HEK293 (cell line): Measurements from ENCODE around the gene GRM4.

ENCODE experiments used
- HOXD13 ChIP-seq: sonication (generic); formaldehyde crosslinking; IDR thresholded peaks from 2 replicates; pipeline ENCODE4 v1.8.0; 2022; ENCODE audit warnings: missing genetic modification reagents, borderline replicate concordance
- YY1 ChIP-seq: fragments of 450-650 bp; formaldehyde crosslinking; IDR thresholded peaks from 2 replicates; pipeline ENCODE4 v1.5.1; 2018; ENCODE audit warnings: missing biosample characterization, missing genetic modification characterization
- ZNF274 ChIP-seq, 2 experiments: fragments of 200-500 bp in 1 of 2; fragments of 450-650 bp in 1 of 2; sonication (Bioruptor generic) in 1 of 2; formaldehyde crosslinking in 1 of 2; IDR thresholded peaks; 2 replicates each; pipeline versions ENCODE4 v1.5.1 to v1.6.1; 2014 to 2016; ENCODE audit warnings: borderline replicate concordance in 1 of 2, inconsistent platforms in 1 of 2, low read length in 1 of 2, missing biosample characterization in 1 of 2, missing genetic modification characterization in 1 of 2
- ZNF404 ChIP-seq: fragments of 450-650 bp; formaldehyde crosslinking; IDR thresholded peaks from 2 replicates; pipeline ENCODE4 v1.5.1; 2017; ENCODE audit warnings: missing biosample characterization, missing genetic modification characterization
- ZNF433 ChIP-seq: fragments of 450-650 bp; formaldehyde crosslinking; IDR thresholded peaks from 2 replicates; pipeline ENCODE4 v1.5.1; 2016; ENCODE audit warnings: missing biosample characterization, missing genetic modification characterization, low read depth
- ZNF521 ChIP-seq: fragments of 450-650 bp; formaldehyde crosslinking; IDR thresholded peaks from 2 replicates; pipeline ENCODE4 v1.5.1; 2017; ENCODE audit warnings: missing biosample characterization, mild to moderate bottlenecking, missing genetic modification characterization
- ZNF561 ChIP-seq: fragments of 450-650 bp; IDR thresholded peaks from 2 replicates; pipeline ENCODE4 v1.5.1; 2018; ENCODE audit warnings: missing biosample characterization, missing genetic modification characterization, borderline replicate concordance
- TF ChIP-seq, protein P1 (sequence below): fragments of 450-650 bp; formaldehyde crosslinking; IDR thresholded peaks from 2 replicates; pipeline ENCODE4 v1.5.0; 2017; ENCODE audit warnings: missing biosample characterization, missing genetic modification characterization, borderline replicate concordance
- TF ChIP-seq, protein P2 (sequence below): fragments of 450-650 bp; formaldehyde crosslinking; optimal IDR thresholded peaks from 2 replicates; pipeline ENCODE3; 2016; ENCODE audit warnings: missing biosample characterization, mild to moderate bottlenecking, missing genetic modification characterization
- TF ChIP-seq, protein P3 (sequence below): fragments of 450-650 bp; formaldehyde crosslinking; IDR thresholded peaks from 2 replicates; pipeline ENCODE4 v1.5.1; 2016; ENCODE audit warnings: missing biosample characterization, missing genetic modification characterization
- TF ChIP-seq, protein P4 (sequence below): IDR thresholded peaks from 2 replicates; pipeline ENCODE4 v1.6.1; 2011; ENCODE audit warnings: mild to moderate bottlenecking, low read depth, low read length, borderline replicate concordance
- TF ChIP-seq, protein P5 (sequence below): fragments of 450-650 bp; formaldehyde crosslinking; IDR thresholded peaks from 2 replicates; pipeline ENCODE4 v1.5.1; 2016; ENCODE audit warnings: missing biosample characterization, missing genetic modification characterization
- TF ChIP-seq, protein P6 (sequence below): fragments of 450-650 bp; formaldehyde crosslinking; IDR thresholded peaks from 2 replicates; pipeline ENCODE4 v1.5.1; 2016; ENCODE audit warnings: missing biosample characterization, missing genetic modification characterization, low read depth

DNA sequence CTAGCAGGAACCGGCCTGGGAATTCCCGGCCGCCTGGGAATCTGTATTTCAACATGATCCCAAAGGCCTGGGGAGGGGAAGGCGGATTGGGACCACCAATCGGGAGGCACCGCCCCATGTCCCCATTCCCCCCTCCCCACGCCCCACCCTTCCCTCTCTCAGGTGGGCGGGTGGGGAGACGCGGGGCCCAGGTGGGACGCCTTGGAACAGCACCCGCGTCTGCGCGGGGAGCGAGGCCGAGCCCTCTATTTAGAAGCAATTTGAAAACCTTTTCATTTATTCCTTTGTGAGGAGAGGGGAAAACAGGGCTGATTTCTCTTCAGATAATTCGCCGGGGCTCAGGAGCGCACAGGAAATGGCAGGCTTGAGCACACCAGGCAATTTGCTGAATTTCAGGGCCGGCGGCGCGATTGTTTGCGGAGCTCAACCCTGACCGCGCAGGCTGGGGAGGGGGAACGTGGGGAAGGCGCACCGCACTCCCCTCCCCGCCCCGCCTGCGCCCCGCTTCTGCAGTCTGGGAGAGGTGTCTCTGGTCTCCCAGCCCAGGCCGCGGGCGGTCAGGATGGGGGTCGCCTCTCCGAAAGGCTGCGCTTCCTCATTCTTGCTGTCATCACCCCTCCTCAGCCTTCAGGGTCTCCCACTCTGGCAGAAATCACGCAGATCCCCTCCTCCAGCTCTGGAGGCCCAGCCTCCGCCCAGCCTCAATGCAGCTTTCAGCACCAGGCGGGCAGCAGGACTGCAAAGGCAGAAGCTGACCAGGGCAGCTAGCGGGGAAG is 170.0 kb downstream of the GRM4 start:
- TF ChIP-seq YY1 (tag by site-specific recombination) (no peak), ZNF561 (no peak), ZNF433 (tag by site-specific recombination) (no peak), ZNF521 (no peak), ZNF274 (IDR thresholded peaks at IDR 0.05; ENCODE audit: low read length) (no peak), ZNF274 (tag by site-specific recombination; IDR thresholded peaks at IDR 0.05; ENCODE audit: borderline replicate concordance) (no peak), HOXD13 (CRISPR knock-in tag) (no peak), ZNF404 (tag by site-specific recombination) (no peak)
- TF ChIP-seq, protein P1, sequence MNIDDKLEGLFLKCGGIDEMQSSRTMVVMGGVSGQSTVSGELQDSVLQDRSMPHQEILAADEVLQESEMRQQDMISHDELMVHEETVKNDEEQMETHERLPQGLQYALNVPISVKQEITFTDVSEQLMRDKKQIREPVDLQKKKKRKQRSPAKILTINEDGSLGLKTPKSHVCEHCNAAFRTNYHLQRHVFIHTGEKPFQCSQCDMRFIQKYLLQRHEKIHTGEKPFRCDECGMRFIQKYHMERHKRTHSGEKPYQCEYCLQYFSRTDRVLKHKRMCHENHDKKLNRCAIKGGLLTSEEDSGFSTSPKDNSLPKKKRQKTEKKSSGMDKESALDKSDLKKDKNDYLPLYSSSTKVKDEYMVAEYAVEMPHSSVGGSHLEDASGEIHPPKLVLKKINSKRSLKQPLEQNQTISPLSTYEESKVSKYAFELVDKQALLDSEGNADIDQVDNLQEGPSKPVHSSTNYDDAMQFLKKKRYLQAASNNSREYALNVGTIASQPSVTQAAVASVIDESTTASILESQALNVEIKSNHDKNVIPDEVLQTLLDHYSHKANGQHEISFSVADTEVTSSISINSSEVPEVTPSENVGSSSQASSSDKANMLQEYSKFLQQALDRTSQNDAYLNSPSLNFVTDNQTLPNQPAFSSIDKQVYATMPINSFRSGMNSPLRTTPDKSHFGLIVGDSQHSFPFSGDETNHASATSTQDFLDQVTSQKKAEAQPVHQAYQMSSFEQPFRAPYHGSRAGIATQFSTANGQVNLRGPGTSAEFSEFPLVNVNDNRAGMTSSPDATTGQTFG: no peak
- TF ChIP-seq, protein P2, sequence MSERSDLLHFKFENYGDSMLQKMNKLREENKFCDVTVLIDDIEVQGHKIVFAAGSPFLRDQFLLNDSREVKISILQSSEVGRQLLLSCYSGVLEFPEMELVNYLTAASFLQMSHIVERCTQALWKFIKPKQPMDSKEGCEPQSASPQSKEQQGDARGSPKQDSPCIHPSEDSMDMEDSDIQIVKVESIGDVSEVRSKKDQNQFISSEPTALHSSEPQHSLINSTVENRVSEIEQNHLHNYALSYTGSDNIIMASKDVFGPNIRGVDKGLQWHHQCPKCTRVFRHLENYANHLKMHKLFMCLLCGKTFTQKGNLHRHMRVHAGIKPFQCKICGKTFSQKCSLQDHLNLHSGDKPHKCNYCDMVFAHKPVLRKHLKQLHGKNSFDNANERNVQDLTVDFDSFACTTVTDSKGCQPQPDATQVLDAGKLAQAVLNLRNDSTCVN: no peak
- TF ChIP-seq, protein P3, sequence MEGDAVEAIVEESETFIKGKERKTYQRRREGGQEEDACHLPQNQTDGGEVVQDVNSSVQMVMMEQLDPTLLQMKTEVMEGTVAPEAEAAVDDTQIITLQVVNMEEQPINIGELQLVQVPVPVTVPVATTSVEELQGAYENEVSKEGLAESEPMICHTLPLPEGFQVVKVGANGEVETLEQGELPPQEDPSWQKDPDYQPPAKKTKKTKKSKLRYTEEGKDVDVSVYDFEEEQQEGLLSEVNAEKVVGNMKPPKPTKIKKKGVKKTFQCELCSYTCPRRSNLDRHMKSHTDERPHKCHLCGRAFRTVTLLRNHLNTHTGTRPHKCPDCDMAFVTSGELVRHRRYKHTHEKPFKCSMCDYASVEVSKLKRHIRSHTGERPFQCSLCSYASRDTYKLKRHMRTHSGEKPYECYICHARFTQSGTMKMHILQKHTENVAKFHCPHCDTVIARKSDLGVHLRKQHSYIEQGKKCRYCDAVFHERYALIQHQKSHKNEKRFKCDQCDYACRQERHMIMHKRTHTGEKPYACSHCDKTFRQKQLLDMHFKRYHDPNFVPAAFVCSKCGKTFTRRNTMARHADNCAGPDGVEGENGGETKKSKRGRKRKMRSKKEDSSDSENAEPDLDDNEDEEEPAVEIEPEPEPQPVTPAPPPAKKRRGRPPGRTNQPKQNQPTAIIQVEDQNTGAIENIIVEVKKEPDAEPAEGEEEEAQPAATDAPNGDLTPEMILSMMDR (tag by site-specific recombination): no peak
- TF ChIP-seq, protein P4, sequence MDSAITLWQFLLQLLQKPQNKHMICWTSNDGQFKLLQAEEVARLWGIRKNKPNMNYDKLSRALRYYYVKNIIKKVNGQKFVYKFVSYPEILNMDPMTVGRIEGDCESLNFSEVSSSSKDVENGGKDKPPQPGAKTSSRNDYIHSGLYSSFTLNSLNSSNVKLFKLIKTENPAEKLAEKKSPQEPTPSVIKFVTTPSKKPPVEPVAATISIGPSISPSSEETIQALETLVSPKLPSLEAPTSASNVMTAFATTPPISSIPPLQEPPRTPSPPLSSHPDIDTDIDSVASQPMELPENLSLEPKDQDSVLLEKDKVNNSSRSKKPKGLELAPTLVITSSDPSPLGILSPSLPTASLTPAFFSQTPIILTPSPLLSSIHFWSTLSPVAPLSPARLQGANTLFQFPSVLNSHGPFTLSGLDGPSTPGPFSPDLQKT: no peak
- TF ChIP-seq, protein P5, sequence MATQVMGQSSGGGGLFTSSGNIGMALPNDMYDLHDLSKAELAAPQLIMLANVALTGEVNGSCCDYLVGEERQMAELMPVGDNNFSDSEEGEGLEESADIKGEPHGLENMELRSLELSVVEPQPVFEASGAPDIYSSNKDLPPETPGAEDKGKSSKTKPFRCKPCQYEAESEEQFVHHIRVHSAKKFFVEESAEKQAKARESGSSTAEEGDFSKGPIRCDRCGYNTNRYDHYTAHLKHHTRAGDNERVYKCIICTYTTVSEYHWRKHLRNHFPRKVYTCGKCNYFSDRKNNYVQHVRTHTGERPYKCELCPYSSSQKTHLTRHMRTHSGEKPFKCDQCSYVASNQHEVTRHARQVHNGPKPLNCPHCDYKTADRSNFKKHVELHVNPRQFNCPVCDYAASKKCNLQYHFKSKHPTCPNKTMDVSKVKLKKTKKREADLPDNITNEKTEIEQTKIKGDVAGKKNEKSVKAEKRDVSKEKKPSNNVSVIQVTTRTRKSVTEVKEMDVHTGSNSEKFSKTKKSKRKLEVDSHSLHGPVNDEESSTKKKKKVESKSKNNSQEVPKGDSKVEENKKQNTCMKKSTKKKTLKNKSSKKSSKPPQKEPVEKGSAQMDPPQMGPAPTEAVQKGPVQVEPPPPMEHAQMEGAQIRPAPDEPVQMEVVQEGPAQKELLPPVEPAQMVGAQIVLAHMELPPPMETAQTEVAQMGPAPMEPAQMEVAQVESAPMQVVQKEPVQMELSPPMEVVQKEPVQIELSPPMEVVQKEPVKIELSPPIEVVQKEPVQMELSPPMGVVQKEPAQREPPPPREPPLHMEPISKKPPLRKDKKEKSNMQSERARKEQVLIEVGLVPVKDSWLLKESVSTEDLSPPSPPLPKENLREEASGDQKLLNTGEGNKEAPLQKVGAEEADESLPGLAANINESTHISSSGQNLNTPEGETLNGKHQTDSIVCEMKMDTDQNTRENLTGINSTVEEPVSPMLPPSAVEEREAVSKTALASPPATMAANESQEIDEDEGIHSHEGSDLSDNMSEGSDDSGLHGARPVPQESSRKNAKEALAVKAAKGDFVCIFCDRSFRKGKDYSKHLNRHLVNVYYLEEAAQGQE (tag by site-specific recombination): no peak
- TF ChIP-seq, protein P6, sequence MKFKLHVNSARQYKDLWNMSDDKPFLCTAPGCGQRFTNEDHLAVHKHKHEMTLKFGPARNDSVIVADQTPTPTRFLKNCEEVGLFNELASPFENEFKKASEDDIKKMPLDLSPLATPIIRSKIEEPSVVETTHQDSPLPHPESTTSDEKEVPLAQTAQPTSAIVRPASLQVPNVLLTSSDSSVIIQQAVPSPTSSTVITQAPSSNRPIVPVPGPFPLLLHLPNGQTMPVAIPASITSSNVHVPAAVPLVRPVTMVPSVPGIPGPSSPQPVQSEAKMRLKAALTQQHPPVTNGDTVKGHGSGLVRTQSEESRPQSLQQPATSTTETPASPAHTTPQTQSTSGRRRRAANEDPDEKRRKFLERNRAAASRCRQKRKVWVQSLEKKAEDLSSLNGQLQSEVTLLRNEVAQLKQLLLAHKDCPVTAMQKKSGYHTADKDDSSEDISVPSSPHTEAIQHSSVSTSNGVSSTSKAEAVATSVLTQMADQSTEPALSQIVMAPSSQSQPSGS (tag by site-specific recombination): no peak
